Panc1 (cell line): ENCODE data around the gene LRRC26.

Source experiments
- CTCF ChIP-seq: fragments of 450-650 bp; IDR thresholded peaks from 2 replicates; pipeline ENCODE4 v1.5.1; 2017; ENCODE audit warnings: mild to moderate bottlenecking
- POLR2AphosphoS5 ChIP-seq: IDR thresholded peaks from 2 replicates; pipeline ENCODE4 v1.6.1; 2012; ENCODE audit warnings: mild to moderate bottlenecking, low read depth, low read length, moderate library complexity
- REST ChIP-seq, 2 experiments: IDR thresholded peaks; 2 replicates each; pipeline ENCODE4 v1.6.1; 2011 to 2012; ENCODE audit warnings: low read depth in 2 of 2, control low read depth in 1 of 2, low read length in 1 of 2, mild to moderate bottlenecking in 1 of 2, moderate library complexity in 1 of 2; ENCODE audit not compliant: insufficient read depth in 1 of 2
- SIN3A ChIP-seq: IDR thresholded peaks from 2 replicates; pipeline ENCODE4 v1.6.1; 2012; ENCODE audit warnings: low read depth, mild to moderate bottlenecking, low read length, moderate library complexity, borderline replicate concordance; ENCODE audit not compliant: insufficient read depth
- TCF7L2 ChIP-seq: IDR thresholded peaks from 2 replicates; pipeline ENCODE4 v1.6.1; 2011; ENCODE audit warnings: mild to moderate bottlenecking, low read depth, low read length, inconsistent platforms

GRCh38 chr9:137202966-137203365 lies 33.1 kb upstream of the LRRC26 start:
- no peak for TF ChIP-seq CTCF
- no peak for TF ChIP-seq REST (IDR thresholded peaks at IDR 0.05; ENCODE audit: insufficient read depth in 1 of 2, low read depth in 2 of 2, low read length in 1 of 2)
- no peak for TF ChIP-seq POLR2AphosphoS5
- no peak for TF ChIP-seq SIN3A
- TF ChIP-seq TCF7L2, result no peak
